HEK293 (cell line): Measurements from ENCODE around the gene RHOT1.

Experiments used
- CTCF ChIA-PET: fragments of 350-600 bp; formaldehyde crosslinking; extraction: SDS; loops from one replicate; lab custom pipeline; 2021; ENCODE audit warnings: antibody characterized with exemption; lab: Yijun Ruan, JAX
- POLR2A ChIA-PET: fragments of 300-600 bp; formaldehyde crosslinking; extraction: SDS; loops from one replicate; lab custom pipeline; 2020; ENCODE audit warnings: antibody characterized with exemption, inconsistent platforms; lab: Yijun Ruan, JAX
- H3K27ac ChIP-seq: fragments of 200-500 bp; sonication (Bioruptor generic); 2 replicates; pipeline ENCODE4 v1.5.1; 2014; ENCODE audit warnings: low read depth, low read length, control low read depth, inconsistent platforms; ENCODE audit errors: extremely low read depth
- H3K36me3 ChIP-seq, 2 experiments: fragments of 200-500 bp in 1 of 2; sonication (Bioruptor generic) in 1 of 2; 1 replicate in 1 of 2; 2 replicates in 1 of 2; pipeline ENCODE4 v1.5.1; 2014 to 2017; ENCODE audit warnings: inconsistent platforms in 2 of 2, low read length in 2 of 2; ENCODE audit not compliant: control insufficient read depth in 2 of 2, insufficient read depth in 1 of 2
- H3K4me1 ChIP-seq: fragments of 200-500 bp; sonication (Bioruptor generic); 2 replicates; pipeline ENCODE4 v1.5.1; 2014; ENCODE audit warnings: mild to moderate bottlenecking, low read length, inconsistent platforms; ENCODE audit not compliant: control insufficient read depth, insufficient read depth
- H3K4me3 ChIP-seq: 2 replicates; pipeline ENCODE4 v1.5.1; 2011; ENCODE audit warnings: low read depth, mild to moderate bottlenecking, control low read depth, low read length, moderate library complexity
- H3K9me3 ChIP-seq: fragments of 200-500 bp; sonication (Bioruptor generic); 2 replicates; pipeline ENCODE4 v1.5.1; 2014; ENCODE audit warnings: low read depth, low read length, inconsistent platforms; ENCODE audit not compliant: control insufficient read depth, insufficient read depth
- EGR2 ChIP-seq: fragments of 450-650 bp; formaldehyde crosslinking; IDR thresholded peaks from 2 replicates; pipeline ENCODE4 v1.5.1; 2016; ENCODE audit warnings: low read depth, missing biosample characterization, missing genetic modification characterization
- GLIS1 ChIP-seq: fragments of 450-650 bp; formaldehyde crosslinking; IDR thresholded peaks from 2 replicates; pipeline ENCODE4 v1.5.1; 2016; ENCODE audit warnings: missing biosample characterization, missing genetic modification characterization
- KLF1 ChIP-seq: fragments of 450-650 bp; formaldehyde crosslinking; IDR thresholded peaks from 2 replicates; pipeline ENCODE4 v1.5.1; 2016; ENCODE audit warnings: missing biosample characterization, missing genetic modification characterization
- MYNN ChIP-seq: fragments of 450-650 bp; formaldehyde crosslinking; IDR thresholded peaks from 2 replicates; pipeline ENCODE4 v1.5.1; 2016; ENCODE audit warnings: missing biosample characterization, missing genetic modification characterization, borderline replicate concordance
- PRDM1 ChIP-seq: fragments of 450-650 bp; formaldehyde crosslinking; IDR thresholded peaks from 2 replicates; pipeline ENCODE4; 2016; ENCODE audit warnings: missing biosample characterization, missing genetic modification characterization
- SCRT1 ChIP-seq: fragments of 450-650 bp; formaldehyde crosslinking; IDR thresholded peaks from 2 replicates; pipeline ENCODE4 v1.5.1; 2016; ENCODE audit warnings: missing biosample characterization, missing genetic modification characterization, borderline replicate concordance
- SP2 ChIP-seq: fragments of 450-650 bp; formaldehyde crosslinking; IDR thresholded peaks from 2 replicates; pipeline ENCODE4 v1.5.1; 2016; ENCODE audit warnings: missing biosample characterization, missing genetic modification characterization
- ZFHX2 ChIP-seq: fragments of 450-650 bp; formaldehyde crosslinking; conservative IDR thresholded peaks from 2 replicates; pipeline ENCODE4 v1.5.1; 2016; ENCODE audit warnings: missing biosample characterization, missing genetic modification characterization
- ZFP3 ChIP-seq: fragments of 450-650 bp; formaldehyde crosslinking; IDR thresholded peaks from 2 replicates; pipeline ENCODE4 v1.5.1; 2016; ENCODE audit warnings: low read depth, missing biosample characterization, missing genetic modification characterization
- ZIC2 ChIP-seq: fragments of 450-650 bp; formaldehyde crosslinking; IDR thresholded peaks from 2 replicates; pipeline ENCODE4 v1.5.1; 2016; ENCODE audit warnings: missing biosample characterization, missing genetic modification characterization
- ZNF138 ChIP-seq: fragments of 450-650 bp; formaldehyde crosslinking; IDR thresholded peaks from 2 replicates; pipeline ENCODE4 v1.5.1; 2016; ENCODE audit warnings: missing biosample characterization, missing genetic modification characterization, borderline replicate concordance
- ZNF157 ChIP-seq: fragments of 450-650 bp; formaldehyde crosslinking; IDR thresholded peaks from 2 replicates; pipeline ENCODE4 v1.5.1; 2016; ENCODE audit warnings: missing biosample characterization, missing genetic modification characterization
- ZNF214 ChIP-seq: fragments of 450-650 bp; formaldehyde crosslinking; IDR thresholded peaks from 2 replicates; pipeline ENCODE4 v1.5.1; 2017; ENCODE audit warnings: missing biosample characterization, mild to moderate bottlenecking, missing genetic modification characterization, borderline replicate concordance
- ZNF366 ChIP-seq: fragments of 450-650 bp; formaldehyde crosslinking; conservative IDR thresholded peaks from 2 replicates; pipeline ENCODE4 v1.5.1; 2016; ENCODE audit warnings: missing biosample characterization, missing genetic modification characterization
- ZSCAN16 ChIP-seq: fragments of 450-650 bp; formaldehyde crosslinking; IDR thresholded peaks from 2 replicates; pipeline ENCODE4 v1.5.1; 2016; ENCODE audit warnings: missing biosample characterization, missing genetic modification characterization
- TF ChIP-seq, protein P1 (sequence below): fragments of 450-650 bp; formaldehyde crosslinking; IDR thresholded peaks from 2 replicates; pipeline ENCODE4 v1.5.1; 2016; ENCODE audit warnings: missing biosample characterization, missing genetic modification characterization
- TF ChIP-seq, protein P2 (sequence below): fragments of 450-650 bp; formaldehyde crosslinking; IDR thresholded peaks from 2 replicates; pipeline ENCODE4 v1.5.1; 2016; ENCODE audit warnings: missing biosample characterization, missing genetic modification characterization
- TF ChIP-seq, protein P3 (sequence below): fragments of 450-650 bp; formaldehyde crosslinking; IDR thresholded peaks from 2 replicates; pipeline ENCODE4 v1.5.1; 2016; ENCODE audit warnings: missing biosample characterization, missing genetic modification characterization, borderline replicate concordance

RHOT1 gene

DNA sequence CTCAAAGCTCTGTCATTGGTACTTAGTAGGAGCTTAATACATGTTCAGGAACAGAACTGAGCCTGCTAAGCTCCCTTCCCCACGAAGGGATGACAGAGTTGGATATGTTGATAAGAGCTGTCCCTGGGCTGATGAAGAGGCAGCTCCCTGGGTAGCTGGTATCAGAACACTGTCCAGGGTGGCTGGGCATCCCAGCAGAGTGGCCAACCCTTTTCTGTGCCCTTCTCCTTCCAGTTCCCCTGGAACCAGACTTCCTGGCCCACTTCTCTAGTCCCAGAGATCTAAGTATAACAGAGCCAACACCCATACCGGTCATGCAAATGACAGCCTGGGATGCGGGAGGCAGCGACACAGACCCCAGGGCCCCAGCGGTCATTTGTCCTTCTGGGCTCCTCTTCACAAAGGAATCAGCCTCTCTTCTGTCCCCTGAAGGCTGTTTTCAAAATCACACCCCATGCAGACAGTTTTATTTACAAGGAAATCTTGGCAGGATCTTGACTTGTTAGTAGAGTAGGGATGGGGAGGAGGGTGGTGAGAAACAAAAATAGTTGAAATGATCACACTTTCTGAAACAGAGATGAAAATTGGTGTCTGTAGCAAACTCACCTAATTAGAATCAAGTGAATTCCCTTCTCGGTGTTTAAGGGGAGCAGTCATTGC lies 122.0 kb downstream of the RHOT1 start:
- Histone ChIP-seq H3K27ac (no peak overlapping the region), H3K4me1 (peaks cover 21% of the 10 kb centered on the region), H3K9me3 (no peaks in the 10 kb centered on the region), H3K36me3 (no peaks in the 10 kb centered on the region), H3K4me3 (no peak overlapping the region)
- POLR2A ChIA-PET = interaction anchor here (0.6 kb wide), 1 partner anchor 72 kb away, joined by 5 read pairs; no protein-coding TSS in a partner anchor
- TF ChIP-seq, protein P1, sequence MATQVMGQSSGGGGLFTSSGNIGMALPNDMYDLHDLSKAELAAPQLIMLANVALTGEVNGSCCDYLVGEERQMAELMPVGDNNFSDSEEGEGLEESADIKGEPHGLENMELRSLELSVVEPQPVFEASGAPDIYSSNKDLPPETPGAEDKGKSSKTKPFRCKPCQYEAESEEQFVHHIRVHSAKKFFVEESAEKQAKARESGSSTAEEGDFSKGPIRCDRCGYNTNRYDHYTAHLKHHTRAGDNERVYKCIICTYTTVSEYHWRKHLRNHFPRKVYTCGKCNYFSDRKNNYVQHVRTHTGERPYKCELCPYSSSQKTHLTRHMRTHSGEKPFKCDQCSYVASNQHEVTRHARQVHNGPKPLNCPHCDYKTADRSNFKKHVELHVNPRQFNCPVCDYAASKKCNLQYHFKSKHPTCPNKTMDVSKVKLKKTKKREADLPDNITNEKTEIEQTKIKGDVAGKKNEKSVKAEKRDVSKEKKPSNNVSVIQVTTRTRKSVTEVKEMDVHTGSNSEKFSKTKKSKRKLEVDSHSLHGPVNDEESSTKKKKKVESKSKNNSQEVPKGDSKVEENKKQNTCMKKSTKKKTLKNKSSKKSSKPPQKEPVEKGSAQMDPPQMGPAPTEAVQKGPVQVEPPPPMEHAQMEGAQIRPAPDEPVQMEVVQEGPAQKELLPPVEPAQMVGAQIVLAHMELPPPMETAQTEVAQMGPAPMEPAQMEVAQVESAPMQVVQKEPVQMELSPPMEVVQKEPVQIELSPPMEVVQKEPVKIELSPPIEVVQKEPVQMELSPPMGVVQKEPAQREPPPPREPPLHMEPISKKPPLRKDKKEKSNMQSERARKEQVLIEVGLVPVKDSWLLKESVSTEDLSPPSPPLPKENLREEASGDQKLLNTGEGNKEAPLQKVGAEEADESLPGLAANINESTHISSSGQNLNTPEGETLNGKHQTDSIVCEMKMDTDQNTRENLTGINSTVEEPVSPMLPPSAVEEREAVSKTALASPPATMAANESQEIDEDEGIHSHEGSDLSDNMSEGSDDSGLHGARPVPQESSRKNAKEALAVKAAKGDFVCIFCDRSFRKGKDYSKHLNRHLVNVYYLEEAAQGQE (tag by site-specific recombination) = peak; percentile 66
- no peak for TF ChIP-seq ZNF214 (tag by site-specific recombination)
- CTCF ChIA-PET = interaction anchor here (0.7 to 1.2 kb wide), 3 partner anchors 11 to 75 kb away, joined by 3 to 6 read pairs (median 3); no protein-coding TSS in a partner anchor

DNA sequence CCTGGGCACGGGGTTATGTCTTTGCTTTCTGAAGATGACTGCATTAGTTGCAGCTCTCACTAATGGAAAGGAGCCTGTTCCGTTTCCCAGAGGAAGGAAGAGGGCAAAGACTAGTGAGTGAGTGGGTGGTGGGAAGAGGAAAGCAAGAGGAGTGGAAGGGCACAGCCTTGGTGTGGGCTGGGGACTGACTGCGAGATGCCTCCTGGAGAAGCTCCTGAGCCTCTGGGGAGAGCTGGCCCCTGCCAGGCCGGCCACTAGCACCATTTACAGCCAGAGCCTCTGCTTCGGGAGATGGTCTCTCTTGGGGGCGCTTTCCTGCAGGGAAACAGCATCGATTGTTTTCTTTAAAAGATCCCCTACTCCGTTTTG lies 122.5 kb downstream of the RHOT1 start:
- H3K36me3 ChIP-seq = no peaks in the 10 kb centered on the region
- H3K4me3 ChIP-seq = no peak overlapping the region
- TF ChIP-seq ZSCAN16 (tag by site-specific recombination) (no peak), SCRT1 (tag by site-specific recombination) (no peak), MYNN (tag by site-specific recombination) (no peak), ZFHX2 (tag by site-specific recombination) (peak; percentile 83), ZIC2 (peak; percentile 77), GLIS1 (tag by site-specific recombination) (peak; percentile 85), ZFP3 (tag by site-specific recombination) (no peak), ZNF138 (tag by site-specific recombination) (no peak), SP2 (tag by site-specific recombination) (no peak), KLF1 (tag by site-specific recombination) (no peak), PRDM1 (peak; percentile 92), EGR2 (tag by site-specific recombination) (peak; percentile 57; the same call in 1 of the 2 replicates), ZNF157 (no peak), ZNF366 (tag by site-specific recombination) (no peak)
- TF ChIP-seq, protein P2, sequence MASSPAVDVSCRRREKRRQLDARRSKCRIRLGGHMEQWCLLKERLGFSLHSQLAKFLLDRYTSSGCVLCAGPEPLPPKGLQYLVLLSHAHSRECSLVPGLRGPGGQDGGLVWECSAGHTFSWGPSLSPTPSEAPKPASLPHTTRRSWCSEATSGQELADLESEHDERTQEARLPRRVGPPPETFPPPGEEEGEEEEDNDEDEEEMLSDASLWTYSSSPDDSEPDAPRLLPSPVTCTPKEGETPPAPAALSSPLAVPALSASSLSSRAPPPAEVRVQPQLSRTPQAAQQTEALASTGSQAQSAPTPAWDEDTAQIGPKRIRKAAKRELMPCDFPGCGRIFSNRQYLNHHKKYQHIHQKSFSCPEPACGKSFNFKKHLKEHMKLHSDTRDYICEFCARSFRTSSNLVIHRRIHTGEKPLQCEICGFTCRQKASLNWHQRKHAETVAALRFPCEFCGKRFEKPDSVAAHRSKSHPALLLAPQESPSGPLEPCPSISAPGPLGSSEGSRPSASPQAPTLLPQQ (tag by site-specific recombination) = no peak
- TF ChIP-seq, protein P3, sequence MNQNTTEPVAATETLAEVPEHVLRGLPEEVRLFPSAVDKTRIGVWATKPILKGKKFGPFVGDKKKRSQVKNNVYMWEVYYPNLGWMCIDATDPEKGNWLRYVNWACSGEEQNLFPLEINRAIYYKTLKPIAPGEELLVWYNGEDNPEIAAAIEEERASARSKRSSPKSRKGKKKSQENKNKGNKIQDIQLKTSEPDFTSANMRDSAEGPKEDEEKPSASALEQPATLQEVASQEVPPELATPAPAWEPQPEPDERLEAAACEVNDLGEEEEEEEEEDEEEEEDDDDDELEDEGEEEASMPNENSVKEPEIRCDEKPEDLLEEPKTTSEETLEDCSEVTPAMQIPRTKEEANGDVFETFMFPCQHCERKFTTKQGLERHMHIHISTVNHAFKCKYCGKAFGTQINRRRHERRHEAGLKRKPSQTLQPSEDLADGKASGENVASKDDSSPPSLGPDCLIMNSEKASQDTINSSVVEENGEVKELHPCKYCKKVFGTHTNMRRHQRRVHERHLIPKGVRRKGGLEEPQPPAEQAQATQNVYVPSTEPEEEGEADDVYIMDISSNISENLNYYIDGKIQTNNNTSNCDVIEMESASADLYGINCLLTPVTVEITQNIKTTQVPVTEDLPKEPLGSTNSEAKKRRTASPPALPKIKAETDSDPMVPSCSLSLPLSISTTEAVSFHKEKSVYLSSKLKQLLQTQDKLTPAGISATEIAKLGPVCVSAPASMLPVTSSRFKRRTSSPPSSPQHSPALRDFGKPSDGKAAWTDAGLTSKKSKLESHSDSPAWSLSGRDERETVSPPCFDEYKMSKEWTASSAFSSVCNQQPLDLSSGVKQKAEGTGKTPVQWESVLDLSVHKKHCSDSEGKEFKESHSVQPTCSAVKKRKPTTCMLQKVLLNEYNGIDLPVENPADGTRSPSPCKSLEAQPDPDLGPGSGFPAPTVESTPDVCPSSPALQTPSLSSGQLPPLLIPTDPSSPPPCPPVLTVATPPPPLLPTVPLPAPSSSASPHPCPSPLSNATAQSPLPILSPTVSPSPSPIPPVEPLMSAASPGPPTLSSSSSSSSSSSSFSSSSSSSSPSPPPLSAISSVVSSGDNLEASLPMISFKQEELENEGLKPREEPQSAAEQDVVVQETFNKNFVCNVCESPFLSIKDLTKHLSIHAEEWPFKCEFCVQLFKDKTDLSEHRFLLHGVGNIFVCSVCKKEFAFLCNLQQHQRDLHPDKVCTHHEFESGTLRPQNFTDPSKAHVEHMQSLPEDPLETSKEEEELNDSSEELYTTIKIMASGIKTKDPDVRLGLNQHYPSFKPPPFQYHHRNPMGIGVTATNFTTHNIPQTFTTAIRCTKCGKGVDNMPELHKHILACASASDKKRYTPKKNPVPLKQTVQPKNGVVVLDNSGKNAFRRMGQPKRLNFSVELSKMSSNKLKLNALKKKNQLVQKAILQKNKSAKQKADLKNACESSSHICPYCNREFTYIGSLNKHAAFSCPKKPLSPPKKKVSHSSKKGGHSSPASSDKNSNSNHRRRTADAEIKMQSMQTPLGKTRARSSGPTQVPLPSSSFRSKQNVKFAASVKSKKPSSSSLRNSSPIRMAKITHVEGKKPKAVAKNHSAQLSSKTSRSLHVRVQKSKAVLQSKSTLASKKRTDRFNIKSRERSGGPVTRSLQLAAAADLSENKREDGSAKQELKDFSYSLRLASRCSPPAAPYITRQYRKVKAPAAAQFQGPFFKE (tag by site-specific recombination) = no peak
- POLR2A ChIA-PET = no interaction called here
- peaks cover 18% of the 10 kb centered on the region for H3K4me1 ChIP-seq
- no peak overlapping the region for H3K27ac ChIP-seq
- CTCF ChIA-PET = no interaction called here
- no peaks in the 10 kb centered on the region for H3K9me3 ChIP-seq
